PFSK-1 (cell line): ENCODE results near the gene TCF7L1.

Experiments used
- FOXP2 ChIP-seq: optimal IDR thresholded peaks from 2 replicates; pipeline ENCODE3; 2011; ENCODE audit warnings: borderline replicate concordance, control low read depth, inconsistent platforms; ENCODE audit not compliant: insufficient read depth; ENCODE audit errors: extremely low read length, extremely low read depth
- POLR2AphosphoS5 ChIP-seq: IDR thresholded peaks from 2 replicates; pipeline ENCODE4 v1.6.1; 2012; ENCODE audit warnings: low read depth, mild to moderate bottlenecking, control low read depth, low read length, moderate library complexity
- REST ChIP-seq, 2 experiments: IDR thresholded peaks; 2 replicates each; pipeline versions ENCODE4 v1.6.1 to v1.8.0; 2011 to 2012; ENCODE audit warnings: low read depth in 2 of 2, low read length in 2 of 2, control low read depth in 1 of 2, inconsistent platforms in 1 of 2, mild to moderate bottlenecking in 1 of 2, moderate library complexity in 1 of 2; ENCODE audit not compliant: insufficient read depth in 1 of 2
- SIN3A ChIP-seq: IDR thresholded peaks from 2 replicates; pipeline ENCODE4 v1.6.1; 2012; ENCODE audit warnings: mild to moderate bottlenecking, low read length, moderate library complexity, borderline replicate concordance; ENCODE audit not compliant: insufficient read depth
- TAF1 ChIP-seq: IDR thresholded peaks from 2 replicates; pipeline ENCODE4 v1.6.1; 2012; ENCODE audit warnings: low read length, control low read depth, borderline replicate concordance; ENCODE audit not compliant: insufficient read depth

TCF7L1 gene

GRCh38 chr2:85230679-85231467 is 97.7 kb downstream of the TCF7L1 start:
- TF ChIP-seq TAF1 = no peak
- TF ChIP-seq POLR2AphosphoS5 = no peak
- no peak for TF ChIP-seq SIN3A
- TF ChIP-seq FOXP2 = no peak
- TF ChIP-seq REST (IDR thresholded peaks at IDR 0.05; ENCODE audit: insufficient read depth in 1 of 2, low read depth in 2 of 2, low read length in 2 of 2) = no peak

GRCh38 chr2:85231468-85231805 is 98.2 kb downstream of the TCF7L1 start:
- no peak for TF ChIP-seq REST (IDR thresholded peaks at IDR 0.05; ENCODE audit: insufficient read depth in 1 of 2, low read depth in 2 of 2, low read length in 2 of 2)

- TF ChIP-seq REST (IDR thresholded peaks at IDR 0.05; ENCODE audit: insufficient read depth in 1 of 2, low read depth in 2 of 2, low read length in 2 of 2) (no peak), POLR2AphosphoS5 (no peak), FOXP2 (no peak), TAF1 (no peak), SIN3A (no peak)
Measured at GRCh38 chr2:85231952-85232351, 98.8 kb downstream of the TCF7L1 start.

- TF ChIP-seq SIN3A (no peak), TAF1 (no peak), POLR2AphosphoS5 (no peak), REST (IDR thresholded peaks at IDR 0.05; ENCODE audit: insufficient read depth in 1 of 2, low read depth in 2 of 2, low read length in 2 of 2) (no peak), FOXP2 (no peak)
Measured at GRCh38 chr2:85234868-85235267, 101.7 kb downstream of the TCF7L1 start.

GRCh38 chr2:85235281-85235680 is 102.1 kb downstream of the TCF7L1 start:
- TF ChIP-seq FOXP2 (no peak), REST (IDR thresholded peaks at IDR 0.05; ENCODE audit: insufficient read depth in 1 of 2, low read depth in 2 of 2, low read length in 2 of 2) (no peak), SIN3A (no peak), POLR2AphosphoS5 (no peak), TAF1 (no peak)
